Glomerular visceral epithelial cell (primary cell): ENCODE results near the gene NOS1AP.

Source experiments
- DNase-seq: peaks from one replicate; pipeline ENCODE4 v3.0.0-alpha.2; 2016; ENCODE audit errors: extremely low spot score

The NOS1AP gene

GRCh38 chr1:162365284-162366020 lies 296.0 kb downstream of the NOS1AP start:
- DNase-seq: no peak

GRCh38 chr1:162366149-162366548 lies 296.7 kb downstream of the NOS1AP start:
- DNase-seq: no peak

- no peak for DNase-seq
Observed at GRCh38 chr1:162366671-162367070, 297.2 kb downstream of the NOS1AP start.

GRCh38 chr1:162367073-162367472 lies 297.6 kb downstream of the NOS1AP start:
- DNase-seq: no peak

- no peak for DNase-seq
Observed at GRCh38 chr1:162367772-162368171, 298.3 kb downstream of the NOS1AP start.

- no peak for DNase-seq
Observed at GRCh38 chr1:162368451-162368850, 299.0 kb downstream of the NOS1AP start.

- no peak for DNase-seq
Observed at GRCh38 chr1:162369571-162369970, 300.1 kb downstream of the NOS1AP start.

- no peak for DNase-seq
Observed at GRCh38 chr1:162370161-162370560, 300.7 kb downstream of the NOS1AP start.

GRCh38 chr1:162370721-162371120 lies 301.2 kb downstream of the NOS1AP start:
- DNase-seq: no peak

- DNase-seq: no peak
Observed at GRCh38 chr1:162371611-162372010, 302.1 kb downstream of the NOS1AP start.

GRCh38 chr1:162372159-162373071 lies 302.9 kb downstream of the NOS1AP start:
- DNase-seq: no peak

- no peak for DNase-seq
Observed at GRCh38 chr1:162373072-162373427, 303.6 kb downstream of the NOS1AP start.

GRCh38 chr1:162373541-162374260 lies 304.2 kb downstream of the NOS1AP start:
- peak; percentile 86 for DNase-seq

- DNase-seq: no peak
Observed at GRCh38 chr1:162374406-162374805, 304.9 kb downstream of the NOS1AP start.

GRCh38 chr1:162375463-162375862 lies 306.0 kb downstream of the NOS1AP start:
- DNase-seq: no peak

- no peak for DNase-seq
Observed at GRCh38 chr1:162376691-162377090, 307.2 kb downstream of the NOS1AP start, which contains the start of gene SPATA46. Gene SPATA46, minus strand, starts transcription at chr1:162376854. Its CDS starts 64 bp downstream, at chr1:162376790.

- no peak for DNase-seq
Observed at GRCh38 chr1:162380061-162380846, 310.8 kb downstream of the NOS1AP start.

GRCh38 chr1:162381383-162381782 lies 311.9 kb downstream of the NOS1AP start, which contains the start of gene C1orf226:
Gene C1orf226, plus strand, starts transcription at chr1:162381728. Its CDS starts 174 bp downstream, at chr1:162381902.
- peak; percentile 11 for DNase-seq

- DNase-seq: no peak
Observed at GRCh38 chr1:162381941-162382750, 312.7 kb downstream of the NOS1AP start.

GRCh38 chr1:162383091-162383490 lies 313.6 kb downstream of the NOS1AP start:
- DNase-seq: no peak
